Colonic mucosa (tissue), 4 donors: ENCODE measurements around the gene WWOX. TPM values are rescaled to one million over a fixed set of nuclear protein-coding genes. Genes with fewer than 3 reads are reported as not detected.

ENCODE experiments used
- DNase-seq: peaks from one replicate; pipeline ENCODE4 v3.0.0-alpha.2; 2020
- H3K27ac ChIP-seq: fragments of 200-600 bp; one replicate; pipeline ENCODE4 v1.8.0; 2021
- H3K27me3 ChIP-seq: fragments of 200-600 bp; one replicate; pipeline ENCODE4 v1.8.0; 2021
- H3K36me3 ChIP-seq: fragments of 200-600 bp; one replicate; pipeline ENCODE4 v1.8.0; 2021
- H3K4me1 ChIP-seq: fragments of 200-600 bp; one replicate; pipeline ENCODE4 v1.8.0; 2021; ENCODE audit warnings: mild to moderate bottlenecking
- H3K4me3 ChIP-seq: fragments of 200-600 bp; one replicate; pipeline ENCODE4 v1.8.0; 2021
- H3K9ac ChIP-seq, 2 donors: one replicate each; pipeline ENCODE4 v1.7.0; 2013; ENCODE audit warnings: control low read depth in 2 of 2, low read depth in 2 of 2, low read length in 2 of 2
- H3K9me3 ChIP-seq: fragments of 200-600 bp; one replicate; pipeline ENCODE4 v1.8.0; 2021
- CTCF ChIP-seq: fragments of 200-600 bp; IDR thresholded peaks from one replicate; pipeline ENCODE4 v1.8.0; 2022; ENCODE audit warnings: antibody characterized with exemption, mild to moderate bottlenecking
- intact Hi-C: fragments of 100-400 bp; cut with DNase I; formaldehyde crosslinking; loops from one replicate; pipeline ENCODE4 v1.14.1; 2022
- total RNA-seq, 2 donors: library from RNA; stranded (reverse); fragmentation: NEBNext Ultra II Directional in 1 of 2; extraction: Animal tissue kit (Norgen Biotek cat#: 25700) in 1 of 2; gene quantifications; one replicate each; pipeline ENCODE4 v1.2.1, GENCODE V29; 2021
- donor health status: healthy.
- donor health status: DM: no; HTN: no; CAD: no.
- donor health status: DM: no; HTN: no; CAD: no.

The WWOX gene
- total RNA-seq, 2 donors from 2014 or later: 7.2 to 11.0 TPM

- no peaks in the 10 kb centered on the region for H3K27me3 ChIP-seq
- H3K9ac ChIP-seq: no peak overlapping the region
- intact Hi-C loops: no loop called here
- no peak for TF ChIP-seq CTCF
- H3K4me3 ChIP-seq: no peak overlapping the region
- DNase-seq: no peak
- no peaks in the 10 kb centered on the region for H3K36me3 ChIP-seq
- H3K4me1 ChIP-seq: no peaks in the 10 kb centered on the region
- H3K9me3 ChIP-seq: no peaks in the 10 kb centered on the region
- no peak overlapping the region for H3K27ac ChIP-seq
Observed at GRCh38 chr16:78340590-78340989, 241.1 kb downstream of the WWOX start.

DNA sequence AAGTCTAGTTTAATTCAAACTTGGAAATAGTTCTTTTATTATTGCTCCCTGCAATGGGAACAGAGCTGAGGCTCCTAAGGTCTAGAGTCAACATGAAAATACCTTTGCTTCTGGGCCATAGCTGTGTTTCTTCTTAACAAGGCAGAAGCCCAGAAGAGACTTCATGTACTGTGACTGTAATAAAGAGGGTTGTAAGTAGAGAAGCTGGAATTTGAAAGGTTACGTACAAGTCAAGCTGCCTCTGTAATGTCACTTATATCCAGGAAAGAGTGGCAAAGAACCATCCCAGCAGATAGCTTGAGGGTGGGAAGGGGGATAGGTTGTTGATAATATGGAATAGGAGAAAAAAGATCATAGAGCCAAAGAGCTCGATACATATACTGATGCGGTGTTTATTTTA is 248.6 kb downstream of the WWOX start:
- no peak for TF ChIP-seq CTCF

DNA sequence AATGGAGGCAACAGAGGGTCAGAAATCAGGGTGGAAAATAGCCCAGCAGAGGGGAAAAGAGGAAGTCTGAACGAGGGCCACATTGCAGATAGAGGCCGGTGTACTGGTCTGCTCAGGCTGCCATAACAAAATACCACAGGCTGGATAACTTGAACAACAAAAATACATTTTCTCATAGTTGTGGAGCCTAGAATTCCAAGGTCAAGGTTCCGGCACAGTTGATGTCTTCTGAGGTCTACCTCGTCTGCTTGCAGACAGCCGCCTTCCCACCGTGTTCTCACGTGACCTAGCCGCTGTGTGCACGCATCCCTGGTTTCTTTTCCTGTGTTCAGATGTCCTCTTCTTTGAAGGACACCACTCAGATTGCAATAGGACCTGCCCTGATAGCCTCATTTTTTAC is 249.4 kb downstream of the WWOX start:
- Histone ChIP-seq H3K36me3 (no peaks in the 10 kb centered on the region), H3K27me3 (no peaks in the 10 kb centered on the region), H3K4me3 (no peak overlapping the region), H3K9me3 (no peaks in the 10 kb centered on the region), H3K9ac (no peak overlapping the region), H3K4me1 (no peaks in the 10 kb centered on the region), H3K27ac (no peak overlapping the region)
- no peak for TF ChIP-seq CTCF
- DNase-seq: no peak
- intact Hi-C loops: no loop called here

More for the DNA sequence above, 248.6 kb downstream of the WWOX start:
- Histone ChIP-seq H3K9me3 (no peaks in the 10 kb centered on the region), H3K4me1 (no peaks in the 10 kb centered on the region), H3K9ac (no peak overlapping the region), H3K4me3 (no peak overlapping the region), H3K36me3 (no peaks in the 10 kb centered on the region), H3K27me3 (no peaks in the 10 kb centered on the region), H3K27ac (no peak overlapping the region)
- DNase-seq: no peak
- intact Hi-C loops: no loop called here

DNA sequence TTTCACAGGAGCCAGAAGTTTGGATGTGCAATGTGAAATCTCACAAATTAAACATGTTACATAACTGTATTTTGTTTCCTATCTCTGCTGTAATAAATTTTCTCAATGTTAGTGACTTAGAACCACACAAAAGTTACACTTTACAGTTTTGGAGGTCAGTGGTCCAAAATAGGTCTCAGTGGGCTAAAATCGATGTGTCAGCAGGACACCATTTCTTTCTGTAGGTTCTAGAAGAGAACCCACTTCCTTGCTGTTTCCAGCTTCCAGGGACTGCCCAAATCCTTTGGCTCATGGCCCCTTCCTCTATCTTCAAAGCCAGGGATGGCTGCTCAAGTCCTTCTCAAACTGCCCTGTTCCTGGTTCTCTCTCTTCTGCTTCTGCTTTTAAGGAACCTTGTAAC is 252.7 kb downstream of the WWOX start:
- Histone ChIP-seq H3K9ac (no peak overlapping the region), H3K27me3 (no peaks in the 10 kb centered on the region), H3K4me3 (no peak overlapping the region), H3K36me3 (no peaks in the 10 kb centered on the region), H3K4me1 (no peaks in the 10 kb centered on the region), H3K27ac (no peak overlapping the region), H3K9me3 (no peaks in the 10 kb centered on the region)
- intact Hi-C loops: no loop called here
- no peak for DNase-seq
- no peak for TF ChIP-seq CTCF

GRCh38 chr16:78353640-78354275 is 254.3 kb downstream of the WWOX start:
- no peaks in the 10 kb centered on the region for H3K9me3 ChIP-seq
- H3K27me3 ChIP-seq: no peaks in the 10 kb centered on the region
- no peak overlapping the region for H3K9ac ChIP-seq
- no peak overlapping the region for H3K4me3 ChIP-seq
- H3K4me1 ChIP-seq: no peaks in the 10 kb centered on the region
- no peaks in the 10 kb centered on the region for H3K36me3 ChIP-seq
- no peak for TF ChIP-seq CTCF
- DNase-seq: no peak
- no peak overlapping the region for H3K27ac ChIP-seq
- intact Hi-C loops: no loop called here
